ENCODE results near the gene EFCAB11. TPM values are rescaled to one million over a fixed set of nuclear protein-coding genes. Genes with fewer than 3 reads are reported as not detected.

EFCAB11 gene
- total and polyA plus RNA-seq, 2 of the 8 experiments (the other 6 are each of a cell fraction or from before 2014, with no cell fraction given): 6.8 to 12.8 TPM

- TF ChIP-seq ATF2 (IDR thresholded peaks at IDR 0.05; ENCODE audit: low read length) (no peak), BCL11A (IDR thresholded peaks at IDR 0.05; ENCODE audit: low read depth in 2 of 2, low read length in 2 of 2) (no peak), RAD21 (IDR thresholded peaks at IDR 0.05 in 1 of 2, conservative IDR thresholded peaks at IDR 0.05 in 1 of 2; ENCODE audit: low read depth in 2 of 2, low read length in 2 of 2) (no peak), ASH2L (IDR thresholded peaks at IDR 0.05; ENCODE audit: low read length) (no peak)
- TF ChIP-seq, protein P1, sequence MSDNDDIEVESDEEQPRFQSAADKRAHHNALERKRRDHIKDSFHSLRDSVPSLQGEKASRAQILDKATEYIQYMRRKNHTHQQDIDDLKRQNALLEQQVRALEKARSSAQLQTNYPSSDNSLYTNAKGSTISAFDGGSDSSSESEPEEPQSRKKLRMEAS (IDR thresholded peaks at IDR 0.05): no peak
Observed at GRCh38 chr14:89908712-89909450, 45.6 kb downstream of the EFCAB11 start (continued).
